ENCODE measurements around the gene ZNF683.
A peak's percentile ranks its signal among the peaks of the same experiment; 100 is the strongest.

ZNF683 gene

GRCh38 chr1:26358411-26359384 lies 13.9 kb downstream of the ZNF683 start:
- H3K36me3 Mint-ChIP-seq (ENCODE audit: low read depth), result no peaks in the 10 kb centered on the region
- H3K4me1 Mint-ChIP-seq (ENCODE audit: low read depth), result peaks cover 43% of the 10 kb centered on the region
- peak overlapping the region; percentile 54 for H3K27ac Mint-ChIP-seq
- no peaks in the 10 kb centered on the region for H3K9me3 Mint-ChIP-seq
- peaks cover 28% of the 10 kb centered on the region for H3K27me3 Mint-ChIP-seq (ENCODE audit: low read depth)
- peak overlapping the region; percentile 52 for H3K4me3 Mint-ChIP-seq
- peak; percentile 69 for DNase-seq (ENCODE audit: low spot score)

GRCh38 chr1:26357121-26357602 lies 15.4 kb downstream of the ZNF683 start:
- H3K36me3 Mint-ChIP-seq (ENCODE audit: low read depth), result no peaks in the 10 kb centered on the region
- H3K27me3 Mint-ChIP-seq (ENCODE audit: low read depth), result peaks cover 26% of the 10 kb centered on the region
- no peak for DNase-seq (ENCODE audit: low spot score)
- no peaks in the 10 kb centered on the region for H3K9me3 Mint-ChIP-seq
- H3K4me3 Mint-ChIP-seq, result no peak overlapping the region
- H3K27ac Mint-ChIP-seq, result no peak overlapping the region
- peaks cover 37% of the 10 kb centered on the region for H3K4me1 Mint-ChIP-seq (ENCODE audit: low read depth)

- Mint-ChIP-seq H3K9me3 (no peaks in the 10 kb centered on the region), H3K27me3 (ENCODE audit: low read depth) (peaks cover 19% of the 10 kb centered on the region), H3K4me3 (no peak overlapping the region), H3K4me1 (ENCODE audit: low read depth) (peaks cover 34% of the 10 kb centered on the region), H3K36me3 (ENCODE audit: low read depth) (no peaks in the 10 kb centered on the region), H3K27ac (no peak overlapping the region)
- no peak for DNase-seq (ENCODE audit: low spot score)
Observed at GRCh38 chr1:26356106-26356505, 16.4 kb downstream of the ZNF683 start.

GRCh38 chr1:26354972-26355371 lies 17.6 kb downstream of the ZNF683 start:
- Mint-ChIP-seq H3K27me3 (ENCODE audit: low read depth) (peaks cover 8% of the 10 kb centered on the region), H3K27ac (no peak overlapping the region), H3K9me3 (no peaks in the 10 kb centered on the region), H3K4me3 (no peak overlapping the region), H3K4me1 (ENCODE audit: low read depth) (peaks cover 26% of the 10 kb centered on the region), H3K36me3 (ENCODE audit: low read depth) (no peaks in the 10 kb centered on the region)
- no peak for DNase-seq (ENCODE audit: low spot score)

- no peak within 1 kb of the TSS for H3K27ac Mint-ChIP-seq
- DNase-seq (ENCODE audit: low spot score), result no peak
- H3K4me3 Mint-ChIP-seq, result no peak within 1 kb of the TSS
- H3K27me3 Mint-ChIP-seq (ENCODE audit: low read depth), result peaks cover 3% of the 10 kb centered on the region
- H3K36me3 Mint-ChIP-seq (ENCODE audit: low read depth), result no peaks in the 10 kb centered on the region
- peaks cover 21% of the 10 kb centered on the region for H3K4me1 Mint-ChIP-seq (ENCODE audit: low read depth)
- no peaks in the 10 kb centered on the region for H3K9me3 Mint-ChIP-seq
Observed at GRCh38 chr1:26353976-26354820, 18.4 kb downstream of the ZNF683 start, which contains the start of gene CRYBG2. CRYBG2 (minus strand) TSS chr1:26354130; CDS start chr1:26346657, 7,473 bp downstream.

- no peak for DNase-seq (ENCODE audit: low spot score)
- no peaks in the 10 kb centered on the region for H3K36me3 Mint-ChIP-seq (ENCODE audit: low read depth)
- H3K4me1 Mint-ChIP-seq (ENCODE audit: low read depth), result peaks cover 12% of the 10 kb centered on the region
- H3K9me3 Mint-ChIP-seq, result no peaks in the 10 kb centered on the region
- no peaks in the 10 kb centered on the region for H3K27me3 Mint-ChIP-seq (ENCODE audit: low read depth)
- no peak overlapping the region for H3K4me3 Mint-ChIP-seq
- no peak overlapping the region for H3K27ac Mint-ChIP-seq
Observed at GRCh38 chr1:26353210-26353859, 19.2 kb downstream of the ZNF683 start.

GRCh38 chr1:26352338-26352679 lies 20.2 kb downstream of the ZNF683 start:
- Mint-ChIP-seq H3K27ac (no peak overlapping the region), H3K4me1 (ENCODE audit: low read depth) (peaks cover 8% of the 10 kb centered on the region), H3K36me3 (ENCODE audit: low read depth) (no peaks in the 10 kb centered on the region), H3K9me3 (no peaks in the 10 kb centered on the region), H3K4me3 (no peak overlapping the region), H3K27me3 (ENCODE audit: low read depth) (no peaks in the 10 kb centered on the region)
- no peak for DNase-seq (ENCODE audit: low spot score)

GRCh38 chr1:26351590-26352337 lies 20.8 kb downstream of the ZNF683 start:
- no peaks in the 10 kb centered on the region for H3K27me3 Mint-ChIP-seq (ENCODE audit: low read depth)
- DNase-seq (ENCODE audit: low spot score), result no peak
- no peak overlapping the region for H3K27ac Mint-ChIP-seq
- peaks cover 5% of the 10 kb centered on the region for H3K4me1 Mint-ChIP-seq (ENCODE audit: low read depth)
- H3K9me3 Mint-ChIP-seq, result no peaks in the 10 kb centered on the region
- no peak overlapping the region for H3K4me3 Mint-ChIP-seq
- H3K36me3 Mint-ChIP-seq (ENCODE audit: low read depth), result no peaks in the 10 kb centered on the region

- H3K36me3 Mint-ChIP-seq (ENCODE audit: low read depth), result no peaks in the 10 kb centered on the region
- no peaks in the 10 kb centered on the region for H3K9me3 Mint-ChIP-seq
- DNase-seq (ENCODE audit: low spot score), result no peak
- H3K4me1 Mint-ChIP-seq (ENCODE audit: low read depth), result peaks cover 5% of the 10 kb centered on the region
- no peak overlapping the region for H3K4me3 Mint-ChIP-seq
- no peaks in the 10 kb centered on the region for H3K27me3 Mint-ChIP-seq (ENCODE audit: low read depth)
- H3K27ac Mint-ChIP-seq, result no peak overlapping the region
Observed at GRCh38 chr1:26350701-26351589, 21.6 kb downstream of the ZNF683 start.

GRCh38 chr1:26350343-26350700 lies 22.2 kb downstream of the ZNF683 start:
- no peaks in the 10 kb centered on the region for H3K36me3 Mint-ChIP-seq (ENCODE audit: low read depth)
- H3K9me3 Mint-ChIP-seq, result no peaks in the 10 kb centered on the region
- H3K27ac Mint-ChIP-seq, result no peak overlapping the region
- no peaks in the 10 kb centered on the region for H3K4me1 Mint-ChIP-seq (ENCODE audit: low read depth)
- DNase-seq (ENCODE audit: low spot score), result no peak
- no peaks in the 10 kb centered on the region for H3K27me3 Mint-ChIP-seq (ENCODE audit: low read depth)
- no peak overlapping the region for H3K4me3 Mint-ChIP-seq

GRCh38 chr1:26349877-26350244 lies 22.7 kb downstream of the ZNF683 start:
- no peaks in the 10 kb centered on the region for H3K27me3 Mint-ChIP-seq (ENCODE audit: low read depth)
- DNase-seq (ENCODE audit: low spot score), result no peak
- no peaks in the 10 kb centered on the region for H3K9me3 Mint-ChIP-seq
- H3K4me3 Mint-ChIP-seq, result no peak overlapping the region
- no peaks in the 10 kb centered on the region for H3K4me1 Mint-ChIP-seq (ENCODE audit: low read depth)
- no peak overlapping the region for H3K27ac Mint-ChIP-seq
- H3K36me3 Mint-ChIP-seq (ENCODE audit: low read depth), result no peaks in the 10 kb centered on the region

GRCh38 chr1:26349188-26349876 lies 23.2 kb downstream of the ZNF683 start:
- H3K9me3 Mint-ChIP-seq, result no peaks in the 10 kb centered on the region
- H3K36me3 Mint-ChIP-seq (ENCODE audit: low read depth), result no peaks in the 10 kb centered on the region
- H3K27ac Mint-ChIP-seq, result no peak overlapping the region
- DNase-seq (ENCODE audit: low spot score), result no peak
- no peak overlapping the region for H3K4me3 Mint-ChIP-seq
- no peaks in the 10 kb centered on the region for H3K4me1 Mint-ChIP-seq (ENCODE audit: low read depth)
- H3K27me3 Mint-ChIP-seq (ENCODE audit: low read depth), result no peaks in the 10 kb centered on the region
